Measurements from ENCODE around the gene FOXG1. TPM values are rescaled to one million over a fixed set of nuclear protein-coding genes. Genes with fewer than 3 reads are reported as not detected.
A peak's percentile ranks its signal among the peaks of the same experiment; 100 is the strongest.

The FOXG1 gene
- total RNA-seq, 3 donors from 2014 or later = not detected

DNA sequence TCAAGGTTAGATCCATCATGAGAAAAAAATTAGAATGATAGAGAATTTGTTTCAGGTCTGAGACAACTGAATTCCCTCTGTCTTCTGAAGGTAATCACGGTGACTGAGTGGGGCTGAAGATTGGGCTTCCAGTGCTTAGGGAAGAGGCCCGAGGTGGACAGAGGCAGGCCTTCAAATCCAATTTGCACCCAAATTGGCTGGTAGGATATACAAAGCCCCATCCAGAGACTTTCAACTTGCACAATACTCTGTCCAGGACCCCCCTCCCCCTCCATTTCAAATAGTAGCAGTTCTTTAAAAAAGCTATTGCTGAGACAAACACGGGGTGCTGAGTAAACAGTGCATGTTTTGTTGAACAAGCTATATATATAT, 3.6 kb upstream of the FOXG1 start:
- Histone ChIP-seq H3K4me1 (ENCODE audit: low read depth) (peaks cover 10% of the 10 kb centered on the region), H3K4me3 (no peak overlapping the region), H3K9me3 (no peaks in the 10 kb centered on the region), H3K36me3 (ENCODE audit: low read depth) (no peaks in the 10 kb centered on the region)
- intact Hi-C loops (cut with DNase I, micrococcal nuclease) = no loop called here
- DNase-seq (no peak), ATAC-seq (no peak)
- TF ChIP-seq, protein P1, sequence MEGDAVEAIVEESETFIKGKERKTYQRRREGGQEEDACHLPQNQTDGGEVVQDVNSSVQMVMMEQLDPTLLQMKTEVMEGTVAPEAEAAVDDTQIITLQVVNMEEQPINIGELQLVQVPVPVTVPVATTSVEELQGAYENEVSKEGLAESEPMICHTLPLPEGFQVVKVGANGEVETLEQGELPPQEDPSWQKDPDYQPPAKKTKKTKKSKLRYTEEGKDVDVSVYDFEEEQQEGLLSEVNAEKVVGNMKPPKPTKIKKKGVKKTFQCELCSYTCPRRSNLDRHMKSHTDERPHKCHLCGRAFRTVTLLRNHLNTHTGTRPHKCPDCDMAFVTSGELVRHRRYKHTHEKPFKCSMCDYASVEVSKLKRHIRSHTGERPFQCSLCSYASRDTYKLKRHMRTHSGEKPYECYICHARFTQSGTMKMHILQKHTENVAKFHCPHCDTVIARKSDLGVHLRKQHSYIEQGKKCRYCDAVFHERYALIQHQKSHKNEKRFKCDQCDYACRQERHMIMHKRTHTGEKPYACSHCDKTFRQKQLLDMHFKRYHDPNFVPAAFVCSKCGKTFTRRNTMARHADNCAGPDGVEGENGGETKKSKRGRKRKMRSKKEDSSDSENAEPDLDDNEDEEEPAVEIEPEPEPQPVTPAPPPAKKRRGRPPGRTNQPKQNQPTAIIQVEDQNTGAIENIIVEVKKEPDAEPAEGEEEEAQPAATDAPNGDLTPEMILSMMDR (IDR thresholded peaks at IDR 0.05) = no peak

DNA sequence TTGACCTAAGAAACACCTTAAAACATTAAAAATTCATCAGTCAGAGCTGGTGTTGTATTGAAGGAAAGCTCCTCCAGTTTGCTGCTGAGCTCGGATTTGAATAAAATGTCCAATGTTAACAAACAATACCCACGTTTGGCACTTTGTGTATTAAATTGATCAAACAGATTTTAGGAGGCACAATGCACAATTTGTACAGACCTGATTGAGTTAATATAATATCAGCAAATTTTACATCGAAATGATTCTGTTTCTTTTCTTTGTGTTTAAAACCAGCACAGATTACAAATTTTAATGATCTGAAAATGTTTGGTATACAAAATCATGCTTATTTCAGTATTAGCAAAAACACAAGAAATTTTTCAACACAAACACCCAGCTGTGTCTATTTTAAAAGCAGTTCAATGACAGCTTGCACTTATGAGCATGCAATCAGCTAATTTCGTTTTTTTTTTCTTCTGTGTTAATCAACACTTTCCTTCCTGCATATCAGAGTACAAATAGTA, 2.8 kb upstream of the FOXG1 start:
- H3K4me1 ChIP-seq (ENCODE audit: low read depth) = peaks cover 10% of the 10 kb centered on the region
- ATAC-seq (no peak), DNase-seq (no peak)
- TF ChIP-seq, protein P1 (IDR thresholded peaks at IDR 0.05) = no peak
- H3K36me3 ChIP-seq (ENCODE audit: low read depth) = no peaks in the 10 kb centered on the region
- no peaks in the 10 kb centered on the region for H3K9me3 ChIP-seq
- intact Hi-C loops (cut with DNase I, micrococcal nuclease) = no loop called here
- no peak overlapping the region for H3K4me3 ChIP-seq

DNA sequence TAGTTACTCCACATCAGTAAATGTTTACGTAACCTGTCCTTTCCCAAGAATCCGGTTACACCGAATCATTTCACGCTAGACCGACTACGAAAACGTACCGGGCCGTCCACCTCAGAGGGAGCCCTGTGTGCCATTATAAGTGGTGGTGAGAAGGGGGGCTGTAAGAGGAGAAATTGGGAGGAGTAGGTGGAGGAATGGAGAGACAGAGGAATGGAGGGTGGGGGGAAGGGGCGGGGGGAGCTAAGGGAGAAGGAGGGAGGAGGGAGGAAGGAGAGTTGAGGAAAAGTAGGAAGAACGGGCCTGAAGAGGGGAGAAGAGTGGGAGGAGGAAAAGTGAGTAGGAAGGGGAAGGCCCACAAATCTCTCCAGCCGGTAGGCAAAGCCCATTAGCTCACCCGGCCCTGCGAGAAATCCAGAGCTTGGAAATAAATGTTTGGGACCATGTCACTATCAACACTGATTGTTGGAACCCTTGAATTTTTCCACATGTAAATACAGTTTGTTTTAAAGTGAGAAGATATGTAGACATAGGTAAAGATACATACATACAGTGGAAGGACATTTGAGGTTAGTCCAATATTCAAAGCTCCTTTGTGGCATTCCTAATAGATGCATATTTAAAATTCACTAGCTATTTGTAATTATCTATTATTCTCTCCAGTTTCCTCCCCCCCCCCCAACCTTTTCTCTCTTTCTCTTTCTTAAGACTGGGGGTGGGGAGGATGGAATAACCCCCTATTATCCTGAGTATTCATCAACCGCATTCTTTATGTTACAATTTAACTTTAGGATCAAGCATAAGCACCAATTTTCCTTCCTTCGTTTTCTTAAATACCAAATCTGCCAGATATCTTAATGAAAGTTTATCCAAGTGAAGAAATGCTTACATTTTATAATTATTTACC, 2.1 kb upstream of the FOXG1 start:
- TF ChIP-seq, protein P1 (IDR thresholded peaks at IDR 0.05) = no peak
- Histone ChIP-seq H3K9me3 (no peaks in the 10 kb centered on the region), H3K36me3 (ENCODE audit: low read depth) (no peaks in the 10 kb centered on the region), H3K4me1 (ENCODE audit: low read depth) (peaks cover 10% of the 10 kb centered on the region), H3K4me3 (no peak overlapping the region)
- DNase-seq (no peak), ATAC-seq (no peak)
- intact Hi-C loops (cut with DNase I, micrococcal nuclease) = no loop called here

DNA sequence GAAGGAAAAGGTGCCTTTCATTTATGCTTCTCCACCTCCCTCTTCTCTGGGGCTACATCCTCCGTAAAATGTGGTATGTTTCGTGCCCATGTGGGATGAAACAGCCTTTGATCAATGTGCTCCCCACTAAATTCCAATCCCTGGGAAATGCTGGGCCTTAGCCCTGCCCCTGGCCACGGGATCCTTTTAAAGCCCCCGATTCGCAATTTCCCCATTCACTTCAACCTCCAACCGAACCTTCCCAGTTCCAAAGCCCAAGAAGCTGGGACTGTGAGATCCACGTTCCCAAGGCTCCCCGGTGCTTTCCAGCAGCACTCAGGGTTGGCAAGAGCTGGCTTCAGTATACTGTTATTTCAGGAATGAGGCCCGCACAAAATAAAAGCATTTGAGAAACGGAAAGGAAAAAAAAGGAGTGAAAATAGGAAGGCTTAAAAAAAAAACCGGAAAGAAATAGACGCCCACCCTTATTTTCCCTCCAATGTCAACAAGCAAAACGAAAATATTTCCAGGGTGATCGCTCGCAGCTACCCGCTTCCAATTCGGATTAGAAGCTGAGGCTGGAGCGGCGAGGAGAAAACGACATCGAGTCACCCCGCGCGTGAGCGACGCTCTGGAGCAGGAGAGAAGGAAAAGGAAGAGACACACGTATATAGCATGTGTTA, 1.3 kb upstream of the FOXG1 start:
- DNase-seq = no peak
- TF ChIP-seq, protein P1 (IDR thresholded peaks at IDR 0.05) = no peak
- ATAC-seq = no peak
- H3K4me1 ChIP-seq (ENCODE audit: low read depth) = peaks cover 10% of the 10 kb centered on the region
- H3K9me3 ChIP-seq = no peaks in the 10 kb centered on the region
- no peaks in the 10 kb centered on the region for H3K36me3 ChIP-seq (ENCODE audit: low read depth)
- H3K4me3 ChIP-seq = no peak overlapping the region
- intact Hi-C loops (cut with DNase I, micrococcal nuclease) = no loop called here

DNA sequence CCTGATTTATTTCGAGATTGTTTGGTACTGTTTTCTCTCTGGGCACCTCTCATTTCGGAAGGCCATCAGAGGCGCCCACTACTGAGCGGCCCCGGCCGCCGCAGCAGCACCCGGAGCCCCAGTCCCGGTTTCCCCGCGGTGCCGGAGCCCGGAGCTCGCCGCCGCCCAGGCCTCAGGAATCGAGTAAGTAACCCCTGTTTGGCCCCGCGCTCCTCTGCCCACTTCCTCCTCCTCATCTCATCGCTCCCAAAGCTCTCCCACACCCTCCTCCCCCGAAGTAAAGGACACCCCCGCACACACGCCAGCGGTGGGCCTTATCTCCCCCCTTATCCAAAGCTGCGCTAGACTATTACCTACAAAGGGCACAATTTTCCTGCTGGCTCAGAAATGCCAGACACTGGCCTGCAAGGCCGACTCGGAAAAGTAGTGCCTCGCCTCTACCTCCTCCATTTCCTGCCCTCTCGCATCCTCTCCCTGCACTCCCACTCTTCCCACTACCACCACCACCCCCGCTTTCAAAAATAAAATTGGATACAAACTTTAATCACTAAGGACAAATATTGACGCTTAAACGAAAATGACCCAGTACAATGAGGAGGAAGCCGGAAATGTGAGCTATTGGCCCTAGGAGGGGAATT, 637 bp upstream of the FOXG1 start:
- Histone ChIP-seq H3K36me3 (ENCODE audit: low read depth) (no peaks in the 10 kb centered on the region), H3K4me3 (no peak overlapping the region), H3K9me3 (no peaks in the 10 kb centered on the region), H3K4me1 (ENCODE audit: low read depth) (peaks cover 10% of the 10 kb centered on the region)
- ATAC-seq (peak; percentile 14), DNase-seq (no peak)
- intact Hi-C loops (cut with DNase I, micrococcal nuclease) = no loop called here
- TF ChIP-seq, protein P1 (IDR thresholded peaks at IDR 0.05) = no peak

Data from mucosa of descending colon (tissue), 3 donors.